A549 (cell line): ENCODE results near the gene GPR176.

Experiments used
- CBX8 ChIP-seq: fragments of 200-600 bp; sonication (generic); IDR thresholded peaks from 2 replicates; pipeline ENCODE4 v1.6.1; 2016
- HDAC2 ChIP-seq: fragments of 200-600 bp; sonication (generic); IDR thresholded peaks from 2 replicates; pipeline ENCODE4 v1.6.1; 2016
- JUN ChIP-seq, 2 experiments: fragments of >200 bp; sonication (Bioruptor Twin); formaldehyde crosslinking; IDR thresholded peaks; 2 replicates in 1 of 2; 3 replicates in 1 of 2; pipeline ENCODE4 v1.6.1; 2016 to 2017
- JUNB ChIP-seq: fragments of >200 bp; sonication (Bioruptor Twin); formaldehyde crosslinking; IDR thresholded peaks from 2 replicates; pipeline ENCODE4 v1.6.1; 2016
- KDM5A ChIP-seq: fragments of 200-600 bp; sonication (generic); IDR thresholded peaks from 2 replicates; pipeline ENCODE4 v1.6.1; 2016; ENCODE audit warnings: antibody characterized with exemption, mild to moderate bottlenecking
- POLR2A ChIP-seq: IDR thresholded peaks from 2 replicates; pipeline ENCODE4 v1.6.1; 2012; ENCODE audit warnings: mild to moderate bottlenecking, low read length
- POLR2AphosphoS2 ChIP-seq: conservative IDR thresholded peaks from 2 replicates; pipeline ENCODE4 v1.6.1; 2012; ENCODE audit warnings: low read length, improper control_type of control experiment, inconsistent platforms
- RFX5 ChIP-seq: fragments of 450-650 bp; IDR thresholded peaks from 2 replicates; pipeline ENCODE4 v1.7.1; 2014; ENCODE audit warnings: antibody characterized with exemption, mild to moderate bottlenecking, moderate library complexity
- TF ChIP-seq, protein P1 (sequence below): fragments of >200 bp; sonication (Bioruptor Twin); formaldehyde crosslinking; IDR thresholded peaks from 3 replicates; pipeline ENCODE4 v1.5.1; 2016
- TF ChIP-seq, protein P2 (sequence below): fragments of 200-600 bp; sonication (generic); IDR thresholded peaks from 2 replicates; pipeline ENCODE4 v1.6.1; 2016; ENCODE audit warnings: antibody characterized with exemption, mild to moderate bottlenecking, moderate library complexity
- TF ChIP-seq, protein P3 (sequence below): fragments of 150-350 bp; IDR thresholded peaks from 2 replicates; pipeline ENCODE4 v1.6.1; 2014; ENCODE audit warnings: low read depth, mild to moderate bottlenecking, low read length

DNA sequence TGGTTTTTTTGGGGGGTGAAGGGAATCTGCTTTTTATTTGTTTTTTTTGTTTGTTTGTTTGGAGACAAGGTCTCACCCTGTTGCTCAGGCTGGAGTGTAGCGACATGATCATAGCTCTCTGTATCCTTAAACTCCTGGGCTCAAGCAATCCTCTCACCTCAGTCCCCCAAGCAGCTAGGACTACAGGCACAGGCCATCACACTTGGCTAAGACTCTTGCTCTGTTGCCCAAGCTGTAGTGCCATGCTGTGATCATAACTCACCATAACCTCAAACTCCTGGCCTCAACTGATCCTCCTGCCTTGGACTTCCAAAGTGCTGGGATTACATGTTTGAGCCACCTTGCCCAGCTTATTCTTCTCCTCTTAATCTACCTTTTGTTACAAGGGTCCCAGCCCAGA, 31.8 kb downstream of the GPR176 start:
- TF ChIP-seq HDAC2 (no peak), POLR2A (no peak), CBX8 (no peak), RFX5 (no peak), KDM5A (no peak), POLR2AphosphoS2 (no peak), JUN (IDR thresholded peaks at IDR 0.05) (no peak), JUNB (no peak)
- TF ChIP-seq, protein P1, sequence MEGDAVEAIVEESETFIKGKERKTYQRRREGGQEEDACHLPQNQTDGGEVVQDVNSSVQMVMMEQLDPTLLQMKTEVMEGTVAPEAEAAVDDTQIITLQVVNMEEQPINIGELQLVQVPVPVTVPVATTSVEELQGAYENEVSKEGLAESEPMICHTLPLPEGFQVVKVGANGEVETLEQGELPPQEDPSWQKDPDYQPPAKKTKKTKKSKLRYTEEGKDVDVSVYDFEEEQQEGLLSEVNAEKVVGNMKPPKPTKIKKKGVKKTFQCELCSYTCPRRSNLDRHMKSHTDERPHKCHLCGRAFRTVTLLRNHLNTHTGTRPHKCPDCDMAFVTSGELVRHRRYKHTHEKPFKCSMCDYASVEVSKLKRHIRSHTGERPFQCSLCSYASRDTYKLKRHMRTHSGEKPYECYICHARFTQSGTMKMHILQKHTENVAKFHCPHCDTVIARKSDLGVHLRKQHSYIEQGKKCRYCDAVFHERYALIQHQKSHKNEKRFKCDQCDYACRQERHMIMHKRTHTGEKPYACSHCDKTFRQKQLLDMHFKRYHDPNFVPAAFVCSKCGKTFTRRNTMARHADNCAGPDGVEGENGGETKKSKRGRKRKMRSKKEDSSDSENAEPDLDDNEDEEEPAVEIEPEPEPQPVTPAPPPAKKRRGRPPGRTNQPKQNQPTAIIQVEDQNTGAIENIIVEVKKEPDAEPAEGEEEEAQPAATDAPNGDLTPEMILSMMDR: no peak
- TF ChIP-seq, protein P2, sequence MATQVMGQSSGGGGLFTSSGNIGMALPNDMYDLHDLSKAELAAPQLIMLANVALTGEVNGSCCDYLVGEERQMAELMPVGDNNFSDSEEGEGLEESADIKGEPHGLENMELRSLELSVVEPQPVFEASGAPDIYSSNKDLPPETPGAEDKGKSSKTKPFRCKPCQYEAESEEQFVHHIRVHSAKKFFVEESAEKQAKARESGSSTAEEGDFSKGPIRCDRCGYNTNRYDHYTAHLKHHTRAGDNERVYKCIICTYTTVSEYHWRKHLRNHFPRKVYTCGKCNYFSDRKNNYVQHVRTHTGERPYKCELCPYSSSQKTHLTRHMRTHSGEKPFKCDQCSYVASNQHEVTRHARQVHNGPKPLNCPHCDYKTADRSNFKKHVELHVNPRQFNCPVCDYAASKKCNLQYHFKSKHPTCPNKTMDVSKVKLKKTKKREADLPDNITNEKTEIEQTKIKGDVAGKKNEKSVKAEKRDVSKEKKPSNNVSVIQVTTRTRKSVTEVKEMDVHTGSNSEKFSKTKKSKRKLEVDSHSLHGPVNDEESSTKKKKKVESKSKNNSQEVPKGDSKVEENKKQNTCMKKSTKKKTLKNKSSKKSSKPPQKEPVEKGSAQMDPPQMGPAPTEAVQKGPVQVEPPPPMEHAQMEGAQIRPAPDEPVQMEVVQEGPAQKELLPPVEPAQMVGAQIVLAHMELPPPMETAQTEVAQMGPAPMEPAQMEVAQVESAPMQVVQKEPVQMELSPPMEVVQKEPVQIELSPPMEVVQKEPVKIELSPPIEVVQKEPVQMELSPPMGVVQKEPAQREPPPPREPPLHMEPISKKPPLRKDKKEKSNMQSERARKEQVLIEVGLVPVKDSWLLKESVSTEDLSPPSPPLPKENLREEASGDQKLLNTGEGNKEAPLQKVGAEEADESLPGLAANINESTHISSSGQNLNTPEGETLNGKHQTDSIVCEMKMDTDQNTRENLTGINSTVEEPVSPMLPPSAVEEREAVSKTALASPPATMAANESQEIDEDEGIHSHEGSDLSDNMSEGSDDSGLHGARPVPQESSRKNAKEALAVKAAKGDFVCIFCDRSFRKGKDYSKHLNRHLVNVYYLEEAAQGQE: no peak
- TF ChIP-seq, protein P3, sequence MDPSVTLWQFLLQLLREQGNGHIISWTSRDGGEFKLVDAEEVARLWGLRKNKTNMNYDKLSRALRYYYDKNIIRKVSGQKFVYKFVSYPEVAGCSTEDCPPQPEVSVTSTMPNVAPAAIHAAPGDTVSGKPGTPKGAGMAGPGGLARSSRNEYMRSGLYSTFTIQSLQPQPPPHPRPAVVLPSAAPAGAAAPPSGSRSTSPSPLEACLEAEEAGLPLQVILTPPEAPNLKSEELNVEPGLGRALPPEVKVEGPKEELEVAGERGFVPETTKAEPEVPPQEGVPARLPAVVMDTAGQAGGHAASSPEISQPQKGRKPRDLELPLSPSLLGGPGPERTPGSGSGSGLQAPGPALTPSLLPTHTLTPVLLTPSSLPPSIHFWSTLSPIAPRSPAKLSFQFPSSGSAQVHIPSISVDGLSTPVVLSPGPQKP: no peak
